ENCODE data around the gene LHPP.

- no peak for TF ChIP-seq POLR2A (IDR thresholded peaks at IDR 0.05)
- no peak for TF ChIP-seq POLR2AphosphoS5 (IDR thresholded peaks at IDR 0.05)
- no peak for TF ChIP-seq CTCF (IDR thresholded peaks at IDR 0.05)
Observed at GRCh38 chr10:124544711-124545110, 83.1 kb downstream of the LHPP start.
